Immature natural killer cell (primary cell): Measurements from ENCODE around the gene MMP23B. TPM values are rescaled to one million over a fixed set of nuclear protein-coding genes. Genes with fewer than 3 reads are reported as not detected.
"Not testable (repeated sequence)": the region's sequence is repeated elsewhere in the genome, so short reads cannot be mapped to it uniquely, and the experiment has no call there.

ENCODE experiments used
- DNase-seq, 3 donors: peaks; one replicate each; pipeline ENCODE4 v3.0.0; 2022; ENCODE audit warnings: mixed read lengths in 1 of 3
- H3K27ac Mint-ChIP-seq, 6 donors: one replicate each; pipeline ENCODE4 v1.8.0; 2020; ENCODE audit warnings: mixed read lengths in 6 of 6, mild to moderate bottlenecking in 5 of 6, inconsistent platforms in 4 of 6, moderate library complexity in 3 of 6
- H3K27me3 Mint-ChIP-seq, 3 donors: one replicate each; pipeline ENCODE4 v1.8.0; 2020 to 2021; ENCODE audit warnings: low read depth in 3 of 3, mild to moderate bottlenecking in 3 of 3, mixed read lengths in 3 of 3, moderate library complexity in 3 of 3, inconsistent platforms in 1 of 3
- H3K36me3 Mint-ChIP-seq, 3 donors: one replicate each; pipeline ENCODE4 v1.8.0; 2020; ENCODE audit warnings: mixed read lengths in 3 of 3, inconsistent platforms in 2 of 3, mild to moderate bottlenecking in 2 of 3
- H3K4me1 Mint-ChIP-seq, 2 donors: one replicate each; pipeline ENCODE4 v1.8.0; 2020; ENCODE audit warnings: inconsistent platforms in 2 of 2, mild to moderate bottlenecking in 2 of 2, mixed read lengths in 2 of 2, moderate library complexity in 1 of 2
- H3K4me3 Mint-ChIP-seq, 5 donors: one replicate each; pipeline ENCODE4 v1.8.0; 2020; ENCODE audit warnings: mild to moderate bottlenecking in 5 of 5, mixed read lengths in 5 of 5, inconsistent platforms in 3 of 5, moderate library complexity in 3 of 5
- H3K9me3 Mint-ChIP-seq, 6 donors: one replicate each; pipeline ENCODE4 v1.8.0; 2020; ENCODE audit warnings: mild to moderate bottlenecking in 6 of 6, mixed read lengths in 6 of 6, inconsistent platforms in 4 of 6, moderate library complexity in 3 of 6
- polyA plus RNA-seq, 3 donors: library from polyadenylated mRNA; unstranded; fragments of 300-500 nt; fragmentation: Illumina TruSeq; gene quantifications; one replicate each; pipeline ENCODE4 v1.2.3, GENCODE V29; 2021

MMP23B gene
- polyA plus RNA-seq, 3 donors from 2014 or later: 10.4 to 22.3 (median 12.6) TPM

DNA sequence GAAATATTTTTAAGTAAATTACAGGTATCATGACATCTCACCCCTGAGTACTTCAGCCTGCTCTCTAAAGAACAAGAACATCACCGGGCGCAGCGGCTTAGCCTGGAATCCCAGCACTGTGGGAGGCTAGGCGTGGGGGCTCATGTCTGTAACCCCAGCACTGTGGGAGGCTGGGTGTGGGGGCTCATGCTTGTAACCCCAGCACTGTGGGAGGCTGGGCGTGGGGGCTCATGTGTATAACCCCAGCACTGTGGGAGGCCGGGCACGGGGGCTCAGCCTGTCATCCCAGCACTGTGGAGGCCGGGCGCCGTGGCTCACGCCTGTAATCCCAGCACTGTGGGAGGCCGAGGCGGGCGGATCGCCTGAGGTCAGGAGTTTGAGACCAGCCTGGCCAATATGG is 34.6 kb downstream of the MMP23B start:
- no peak overlapping the region for H3K27ac Mint-ChIP-seq
- H3K27me3 Mint-ChIP-seq: no peaks in the 10 kb centered on the region
- H3K9me3 Mint-ChIP-seq: no peaks in the 10 kb centered on the region
- H3K36me3 Mint-ChIP-seq: peaks cover 3 to 4% (median 3%) of the 10 kb centered on the region in 3 donors
- DNase-seq: no peak
- H3K4me1 Mint-ChIP-seq: peaks cover 0 to 2% of the 10 kb centered on the region in 2 donors
- no peak overlapping the region for H3K4me3 Mint-ChIP-seq

DNA sequence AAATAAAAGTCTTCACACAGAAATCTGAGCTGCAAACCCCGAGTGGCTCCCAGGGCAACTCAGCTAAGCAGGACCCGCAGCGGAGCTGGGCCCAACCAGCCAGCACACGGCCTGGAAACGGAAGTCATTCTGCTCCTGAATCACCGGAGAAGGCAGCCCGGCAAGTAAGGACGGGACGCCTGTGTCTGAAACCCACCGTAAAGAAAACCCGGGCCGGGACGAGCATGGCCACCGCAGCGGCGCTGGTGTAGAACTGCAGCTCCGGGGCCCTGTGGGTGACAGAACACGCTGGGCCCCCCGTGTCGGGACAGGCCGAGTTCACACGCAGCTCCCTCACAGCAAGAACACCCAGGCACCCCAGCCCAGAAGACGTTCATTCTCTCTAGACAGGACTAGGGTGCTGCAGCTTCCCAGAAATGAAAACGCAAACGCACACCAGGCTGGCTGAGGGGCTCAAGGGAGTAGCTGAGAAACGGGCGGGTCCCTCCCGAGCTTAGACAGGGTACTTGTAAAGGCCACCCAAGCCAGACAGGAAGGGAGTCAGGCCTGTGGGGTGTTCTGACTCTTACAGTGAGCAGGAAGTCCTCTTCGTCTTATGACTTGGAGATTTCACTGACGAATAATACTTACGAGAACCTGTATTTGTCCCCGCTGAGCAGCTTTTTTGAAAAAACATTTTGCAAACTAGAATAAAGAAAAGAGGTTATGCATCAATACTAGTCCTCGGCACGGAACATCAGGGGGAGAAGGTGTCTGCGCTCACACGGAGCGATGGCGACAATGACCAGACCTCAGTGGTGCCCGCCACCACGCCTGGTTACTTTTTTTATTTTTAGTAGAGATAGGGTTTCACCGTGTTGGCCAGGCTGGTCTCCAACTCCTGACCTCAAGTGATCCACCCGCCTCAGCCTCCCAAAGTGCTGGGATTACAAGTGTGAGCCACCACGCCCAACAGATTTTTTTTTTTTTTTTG is 37.8 kb downstream of the MMP23B start:
- H3K36me3 Mint-ChIP-seq: peaks cover 3 to 4% (median 3%) of the 10 kb centered on the region in 3 donors
- peak overlapping the region in 2 of 6 donors; percentile 4 to 35 for H3K27ac Mint-ChIP-seq
- H3K4me1 Mint-ChIP-seq: peaks cover 0 to 4% of the 10 kb centered on the region in 2 donors
- no peak overlapping the region for H3K4me3 Mint-ChIP-seq
- H3K27me3 Mint-ChIP-seq: peaks cover 0 to 2% (median 0%) of the 10 kb centered on the region in 3 donors
- DNase-seq: no peak
- H3K9me3 Mint-ChIP-seq: no peaks in the 10 kb centered on the region

DNA sequence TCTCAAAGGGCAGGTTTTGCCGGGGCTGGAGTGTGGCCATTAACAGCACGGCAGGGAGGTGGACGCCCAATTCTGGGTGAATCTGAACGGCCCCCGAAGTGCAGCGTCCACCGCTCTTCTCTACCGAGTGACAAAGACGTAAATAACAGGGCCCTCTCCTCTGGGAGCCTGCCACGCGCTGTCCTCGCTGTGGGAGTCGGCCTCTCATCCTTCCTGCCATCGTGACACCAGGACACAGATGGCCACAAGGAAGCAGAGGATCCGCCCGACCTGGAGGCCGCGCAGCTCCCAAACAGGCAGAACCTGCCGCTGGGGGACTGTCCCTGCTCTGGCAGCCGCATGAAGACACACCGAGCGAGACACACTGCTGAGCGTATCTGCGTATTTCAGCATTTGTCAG is 38.9 kb downstream of the MMP23B start:
- H3K4me3 Mint-ChIP-seq: no peak overlapping the region
- peaks cover 3 to 4% (median 3%) of the 10 kb centered on the region in 3 donors for H3K36me3 Mint-ChIP-seq
- no peaks in the 10 kb centered on the region for H3K9me3 Mint-ChIP-seq
- H3K27ac Mint-ChIP-seq: no peak overlapping the region
- no peak for DNase-seq
- H3K27me3 Mint-ChIP-seq: peaks cover 0 to 2% (median 0%) of the 10 kb centered on the region in 3 donors
- peaks cover 0 to 4% of the 10 kb centered on the region in 2 donors for H3K4me1 Mint-ChIP-seq

DNA sequence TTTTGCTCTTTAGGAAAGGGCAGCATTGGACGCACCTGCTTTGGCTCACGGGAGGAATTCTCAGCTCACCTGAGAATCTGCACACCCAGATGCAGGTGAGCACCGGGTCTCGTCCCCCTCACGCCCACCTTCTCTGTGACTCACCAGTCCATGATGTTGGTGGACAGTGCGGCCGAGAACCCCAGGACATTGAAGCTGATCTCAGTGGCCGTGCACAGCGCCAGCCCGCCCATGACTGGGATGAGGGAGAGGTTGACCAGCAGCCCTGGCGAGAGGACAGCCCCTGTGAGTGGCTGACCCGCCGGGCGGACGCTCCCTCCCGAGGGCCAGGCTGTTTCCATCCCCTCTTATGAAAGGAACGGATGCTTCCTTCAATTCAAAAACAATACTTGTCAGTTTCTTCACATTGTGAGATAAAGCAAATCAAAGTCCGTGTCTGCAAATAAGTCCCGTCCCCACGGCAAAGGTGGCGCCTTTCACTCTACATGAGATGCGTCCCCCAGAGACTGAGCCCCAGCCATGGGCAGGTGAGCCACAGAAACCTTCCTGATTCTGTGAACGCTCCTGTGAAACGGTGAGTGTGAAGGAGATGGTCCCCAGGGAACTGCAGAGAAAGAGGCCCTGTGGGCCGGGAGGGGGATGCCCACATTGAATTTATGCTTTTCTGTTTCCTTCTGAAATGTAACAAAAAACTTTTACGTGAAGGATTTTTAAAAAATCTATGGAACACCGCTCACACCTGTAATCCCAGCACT is 39.6 kb downstream of the MMP23B start:
- H3K4me3 Mint-ChIP-seq: no peak overlapping the region
- peaks cover 0 to 4% of the 10 kb centered on the region in 2 donors for H3K4me1 Mint-ChIP-seq
- no peaks in the 10 kb centered on the region for H3K9me3 Mint-ChIP-seq
- H3K27ac Mint-ChIP-seq: no peak overlapping the region
- peaks cover 0 to 2% (median 0%) of the 10 kb centered on the region in 3 donors for H3K27me3 Mint-ChIP-seq
- no peak for DNase-seq
- peaks cover 3 to 4% (median 3%) of the 10 kb centered on the region in 3 donors for H3K36me3 Mint-ChIP-seq

DNA sequence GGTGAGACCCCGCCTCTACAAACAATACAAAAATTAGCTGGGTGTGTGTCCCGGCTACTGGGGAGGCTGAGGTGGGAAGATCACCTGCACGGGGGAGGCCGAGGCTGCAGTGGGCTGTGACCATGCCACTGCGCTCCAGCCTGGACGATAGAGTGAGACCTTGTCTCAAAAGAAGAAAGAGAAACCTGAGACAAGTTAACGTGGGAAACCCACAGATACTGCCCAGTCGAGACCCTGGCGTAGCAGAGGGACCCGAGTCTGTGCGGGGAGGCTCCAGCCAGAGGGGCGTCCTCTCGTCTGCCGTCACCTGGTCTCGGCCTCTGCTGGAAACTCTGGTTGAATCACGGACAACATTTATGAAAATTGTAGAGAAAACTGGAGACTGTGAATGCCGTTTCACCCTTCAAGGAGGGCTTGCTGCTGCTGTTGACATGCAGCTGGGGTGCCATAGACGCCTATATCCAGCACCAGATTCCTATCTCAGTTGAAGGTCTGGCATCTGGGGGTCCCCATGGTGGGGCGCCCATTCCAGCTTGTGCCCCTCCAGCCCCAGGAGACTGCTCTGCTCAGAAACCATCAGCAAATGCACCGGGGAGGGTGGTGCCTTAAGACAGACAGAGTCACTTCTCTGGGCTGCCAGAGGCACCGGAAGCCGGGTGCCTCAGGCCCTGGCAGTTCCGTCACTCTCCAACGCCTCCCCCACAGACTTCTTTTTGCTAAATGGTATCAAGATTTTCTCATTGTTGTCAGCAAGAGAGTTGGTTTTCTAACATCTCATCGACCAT is 40.4 kb downstream of the MMP23B start:
- Mint-ChIP-seq H3K9me3 (no peaks in the 10 kb centered on the region), H3K27me3 (peaks cover 0 to 5% (median 2%) of the 10 kb centered on the region in 3 donors), H3K36me3 (peaks cover 2 to 3% (median 2%) of the 10 kb centered on the region in 3 donors), H3K4me1 (peaks cover 4 to 6% of the 10 kb centered on the region in 2 donors), H3K27ac (no peak overlapping the region), H3K4me3 (no peak overlapping the region)
- DNase-seq: no peak

DNA sequence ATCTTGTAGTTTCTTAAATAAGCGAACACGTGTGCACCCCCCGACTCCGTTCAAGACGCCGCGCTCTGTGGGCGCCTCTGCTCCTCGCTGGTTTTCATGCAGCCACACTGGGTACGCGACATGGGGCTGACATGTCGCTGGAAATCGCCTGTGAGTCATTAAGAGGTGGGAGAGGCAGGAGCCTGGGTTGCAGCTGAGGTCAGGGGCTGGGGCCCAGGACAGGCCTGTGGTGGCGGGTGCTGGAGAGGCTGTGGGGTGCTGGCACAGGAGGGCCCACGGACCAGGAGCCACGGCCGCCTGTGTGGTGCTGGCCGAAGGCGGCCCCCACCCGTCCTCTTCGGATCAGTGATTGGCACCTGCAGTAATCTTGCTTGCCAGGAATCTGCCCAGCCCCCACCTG is 42.8 kb downstream of the MMP23B start:
- H3K4me1 Mint-ChIP-seq: peaks cover 24 to 25% of the 10 kb centered on the region in 2 donors
- not testable (repeated sequence) for H3K9me3 Mint-ChIP-seq, DNase-seq, H3K4me3 Mint-ChIP-seq, H3K27ac Mint-ChIP-seq, H3K36me3 Mint-ChIP-seq
- peaks cover 8 to 17% (median 10%) of the 10 kb centered on the region in 3 donors for H3K27me3 Mint-ChIP-seq

DNA sequence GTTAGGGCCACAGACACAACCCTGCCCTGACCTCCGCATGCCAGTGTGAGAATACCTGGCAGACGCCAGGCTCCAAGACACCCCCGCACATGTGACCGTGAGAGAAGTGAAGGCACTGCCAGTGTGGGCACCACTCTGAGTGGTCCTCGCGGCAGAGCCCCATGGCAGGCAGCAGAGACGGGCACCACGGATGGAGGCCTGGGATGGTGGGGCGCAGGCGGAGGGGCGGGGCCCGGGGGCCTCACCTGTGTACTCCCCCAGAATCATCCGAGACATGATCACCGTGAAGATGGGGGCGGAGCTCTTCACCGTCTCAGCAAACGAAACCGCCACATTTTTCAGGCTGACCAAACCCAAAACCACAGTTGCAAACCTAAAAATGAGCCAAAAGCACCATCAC is 43.2 kb downstream of the MMP23B start:
- not testable (repeated sequence) for H3K27ac Mint-ChIP-seq, H3K9me3 Mint-ChIP-seq, H3K36me3 Mint-ChIP-seq, H3K4me3 Mint-ChIP-seq, DNase-seq
- H3K4me1 Mint-ChIP-seq: peaks cover 24 to 25% of the 10 kb centered on the region in 2 donors
- H3K27me3 Mint-ChIP-seq: peaks cover 8 to 17% (median 10%) of the 10 kb centered on the region in 3 donors

DNA sequence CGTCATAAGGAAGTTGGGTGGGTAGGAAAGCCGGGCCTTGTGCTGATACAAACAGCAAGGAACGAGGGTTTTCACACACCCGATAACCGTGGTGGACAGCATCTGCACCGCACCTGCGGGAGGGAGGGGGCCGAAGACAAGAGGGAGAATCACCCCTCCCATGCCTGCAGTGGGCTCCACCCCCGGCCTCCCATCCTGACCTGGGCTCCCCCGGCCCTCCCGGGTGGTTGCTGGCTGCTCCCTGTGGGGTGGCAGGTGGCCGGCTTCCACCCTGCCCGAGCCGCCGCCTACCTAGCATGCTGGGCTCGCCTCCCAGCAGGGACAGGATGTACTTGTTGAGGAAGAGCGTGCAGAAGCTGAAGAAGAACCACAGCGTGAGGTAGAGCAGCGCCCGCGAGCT is 44.1 kb downstream of the MMP23B start:
- not testable (repeated sequence) for H3K27ac Mint-ChIP-seq, H3K4me3 Mint-ChIP-seq
- peak in 1 of 3 donors; percentile 12 for DNase-seq

DNA sequence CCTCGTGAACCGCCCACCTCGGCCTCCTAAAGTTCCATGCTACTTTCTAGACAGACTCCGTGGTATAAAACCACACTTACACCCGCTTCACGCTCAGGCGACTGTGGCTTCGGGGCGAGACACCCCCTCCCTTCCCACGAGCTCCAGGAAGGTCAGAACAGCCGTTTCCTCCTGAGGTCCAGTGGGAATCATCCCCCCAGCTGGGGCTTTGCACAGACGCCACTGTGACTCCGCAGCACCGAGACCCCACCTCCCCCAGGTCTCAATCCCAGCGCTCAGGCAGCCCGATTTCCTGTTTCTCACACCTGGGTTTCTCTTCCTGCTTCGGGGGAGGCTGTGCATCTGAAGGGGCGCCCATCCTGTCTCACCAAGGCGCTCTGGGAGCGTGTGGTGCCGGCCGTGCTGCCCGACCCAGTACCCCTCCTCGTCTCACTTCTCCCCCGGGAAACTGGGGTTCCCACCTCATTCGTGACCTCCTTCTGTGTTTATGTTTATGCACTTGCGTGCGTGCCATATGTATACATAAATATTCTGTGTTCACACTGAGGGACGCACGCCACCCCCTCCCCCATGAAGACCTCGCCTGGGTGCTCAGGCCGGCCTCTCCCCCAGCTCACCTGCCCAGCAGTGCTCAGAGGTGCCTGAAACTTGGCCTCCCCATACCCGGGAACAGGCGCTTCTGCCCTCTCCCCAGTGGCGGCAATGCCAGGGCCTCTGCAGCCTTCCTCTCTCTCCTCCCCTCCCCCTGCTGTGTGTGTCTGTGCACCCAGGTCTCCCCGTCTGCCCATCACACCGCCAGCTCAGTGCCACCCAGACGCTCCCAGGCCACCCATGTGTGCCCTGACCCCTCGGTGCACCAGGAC is 46.0 kb downstream of the MMP23B start:
- DNase-seq: peak; percentile 71 to 76 (median 74)
- no peaks in the 10 kb centered on the region for H3K9me3 Mint-ChIP-seq
- H3K27ac Mint-ChIP-seq: peak overlapping the region; percentile 96 to 98 (median 97)
- peaks cover 8 to 17% (median 10%) of the 10 kb centered on the region in 3 donors for H3K27me3 Mint-ChIP-seq
- peak overlapping the region; percentile 80 to 85 (median 82) for H3K4me3 Mint-ChIP-seq
- peaks cover 25 to 26% of the 10 kb centered on the region in 2 donors for H3K4me1 Mint-ChIP-seq
- H3K36me3 Mint-ChIP-seq: no peaks in the 10 kb centered on the region

More for the DNA sequence above, 44.1 kb downstream of the MMP23B start:
- H3K9me3 Mint-ChIP-seq, H3K36me3 Mint-ChIP-seq: not testable (repeated sequence)
- H3K27me3 Mint-ChIP-seq: peaks cover 8 to 17% (median 10%) of the 10 kb centered on the region in 3 donors
- H3K4me1 Mint-ChIP-seq: peaks cover 24 to 25% of the 10 kb centered on the region in 2 donors

DNA sequence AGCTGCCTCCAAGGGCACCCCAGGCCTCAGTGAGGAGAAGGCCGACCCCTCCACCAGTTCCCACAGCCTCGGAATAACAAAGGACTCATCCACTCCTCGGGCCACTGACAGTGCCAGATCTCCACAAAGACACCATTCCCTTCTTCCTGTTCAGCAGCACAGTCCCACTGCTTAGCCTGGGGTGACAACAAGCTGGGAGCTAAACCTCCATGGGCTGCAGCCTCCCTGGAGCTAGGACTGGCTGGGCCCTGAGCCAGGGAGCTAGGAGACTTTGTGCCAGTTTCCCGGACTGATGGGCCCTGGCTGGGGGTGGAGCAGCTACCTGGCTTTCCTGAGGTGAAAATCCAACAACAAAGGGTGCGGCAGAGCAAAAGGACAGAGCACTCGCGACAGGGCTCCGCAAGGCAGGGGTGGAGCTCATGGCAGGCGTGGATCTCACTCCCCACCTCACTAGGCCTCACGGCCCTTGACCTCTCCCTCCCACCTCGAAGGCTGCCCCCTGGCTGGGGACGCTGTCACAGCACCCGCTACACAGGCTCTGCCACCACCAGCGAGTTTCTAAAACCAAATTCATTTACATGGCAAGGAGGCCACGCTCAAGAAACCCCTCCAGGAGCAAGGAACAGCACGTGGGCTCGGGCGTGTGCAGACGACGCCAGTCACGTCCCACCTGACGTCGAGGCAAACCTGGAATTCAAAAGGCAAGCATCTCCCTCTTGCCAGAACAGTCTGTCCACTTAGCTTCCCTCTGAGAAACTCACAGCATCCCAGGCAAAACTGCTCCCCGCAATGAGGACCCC is 46.8 kb downstream of the MMP23B start:
- Mint-ChIP-seq H3K4me1 (peaks cover 25 to 32% of the 10 kb centered on the region in 2 donors), H3K9me3 (no peaks in the 10 kb centered on the region), H3K27me3 (peaks cover 8 to 17% (median 10%) of the 10 kb centered on the region in 3 donors), H3K27ac (peak overlapping the region; percentile 96 to 98 (median 97)), H3K36me3 (no peaks in the 10 kb centered on the region), H3K4me3 (peak overlapping the region; percentile 80 to 85 (median 82))
- DNase-seq: peak; percentile 41 to 64 (median 51)

DNA sequence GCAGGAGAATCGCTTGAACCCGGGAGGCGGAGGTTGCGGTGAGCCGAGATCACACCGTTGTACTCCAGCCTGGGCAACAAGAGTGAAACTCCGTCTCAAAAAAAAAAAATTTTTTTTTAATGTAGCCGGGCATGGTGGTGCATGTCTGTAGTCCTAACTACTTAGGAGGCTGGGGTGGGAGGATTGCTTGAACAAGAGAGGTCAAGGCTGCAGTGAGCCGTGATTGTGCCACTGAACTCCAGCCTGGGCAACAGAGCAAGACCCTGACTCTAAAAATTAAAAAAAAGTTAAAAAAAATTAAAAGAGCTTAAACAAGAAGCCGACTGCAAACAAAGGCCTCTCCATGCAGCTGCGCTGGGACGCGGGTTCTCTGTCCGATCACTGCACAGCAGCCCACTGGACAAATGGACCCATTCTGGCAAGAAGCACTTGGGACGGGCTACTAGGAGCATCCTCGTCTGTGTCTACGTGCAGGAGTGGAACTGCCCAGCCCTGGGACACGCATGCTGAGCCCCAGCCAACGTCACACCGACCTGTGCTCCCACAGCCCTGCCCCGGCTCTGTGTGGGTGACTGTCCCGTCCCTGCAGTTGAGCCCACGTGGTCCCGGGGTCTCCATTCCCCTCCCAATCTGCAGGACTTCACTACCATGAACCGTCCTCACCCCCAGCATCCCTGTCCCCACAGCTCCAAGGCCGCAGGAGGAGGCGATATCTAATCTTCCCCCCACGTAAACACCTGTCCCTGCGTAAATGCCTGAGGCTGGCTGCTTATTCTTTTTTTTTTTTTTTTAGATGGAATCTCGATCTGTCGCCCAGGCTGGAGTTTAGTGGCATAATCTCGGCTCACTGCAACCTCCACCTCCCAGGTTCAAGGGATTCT is 48.3 kb downstream of the MMP23B start:
- H3K9me3 Mint-ChIP-seq: no peaks in the 10 kb centered on the region
- H3K4me3 Mint-ChIP-seq: no peak overlapping the region
- H3K4me1 Mint-ChIP-seq: peaks cover 27 to 38% of the 10 kb centered on the region in 2 donors
- no peak for DNase-seq
- peaks cover 8 to 15% (median 10%) of the 10 kb centered on the region in 3 donors for H3K27me3 Mint-ChIP-seq
- no peak overlapping the region for H3K27ac Mint-ChIP-seq
- H3K36me3 Mint-ChIP-seq: no peaks in the 10 kb centered on the region
